Measurements from ENCODE around the gene MITF.

Gene MITF

GRCh38 chr3:69941439-69942176 is 202.3 kb downstream of the MITF start:
- no peak for TF ChIP-seq ZNF274 (IDR thresholded peaks at IDR 0.05; ENCODE audit: low read depth, low read length)
- H3K4me3 ChIP-seq (ENCODE audit: low read length), result no peak overlapping the region

DNA sequence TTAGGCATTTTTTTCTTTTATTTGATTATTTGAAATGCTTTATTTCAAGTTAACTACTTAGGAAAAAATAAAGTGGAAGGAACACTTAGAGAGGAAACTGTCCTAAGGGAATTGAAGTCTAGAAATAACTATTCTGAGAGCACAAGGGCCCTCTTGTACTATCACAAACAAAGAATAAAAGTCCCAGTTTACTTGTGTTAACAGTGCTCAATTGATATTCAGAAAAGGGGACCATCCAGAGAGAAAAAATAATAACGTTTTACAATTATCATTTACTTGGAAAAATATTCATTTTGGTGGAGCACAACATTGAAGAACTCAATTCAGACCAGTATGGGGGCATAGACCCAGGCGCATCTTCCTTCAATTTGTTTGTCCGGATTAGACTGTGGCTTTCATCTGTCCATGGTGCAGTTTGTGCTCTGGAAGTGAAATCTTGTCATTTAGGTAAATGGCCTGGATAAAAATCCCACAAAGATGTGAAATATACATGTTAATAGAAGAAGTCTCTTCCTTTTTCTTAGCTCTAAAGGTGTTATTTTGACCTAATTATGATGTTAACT is 205.7 kb downstream of the MITF start:
- H3K4me3 ChIP-seq (ENCODE audit: low read length), result no peak overlapping the region
- no peak for TF ChIP-seq ZNF274 (IDR thresholded peaks at IDR 0.05; ENCODE audit: low read depth, low read length)

- TF ChIP-seq ZNF274 (IDR thresholded peaks at IDR 0.05; ENCODE audit: low read depth, low read length), result no peak
These were observed 209.1 kb downstream of the MITF start for GRCh38 chr3:69948246-69948862.

DNA sequence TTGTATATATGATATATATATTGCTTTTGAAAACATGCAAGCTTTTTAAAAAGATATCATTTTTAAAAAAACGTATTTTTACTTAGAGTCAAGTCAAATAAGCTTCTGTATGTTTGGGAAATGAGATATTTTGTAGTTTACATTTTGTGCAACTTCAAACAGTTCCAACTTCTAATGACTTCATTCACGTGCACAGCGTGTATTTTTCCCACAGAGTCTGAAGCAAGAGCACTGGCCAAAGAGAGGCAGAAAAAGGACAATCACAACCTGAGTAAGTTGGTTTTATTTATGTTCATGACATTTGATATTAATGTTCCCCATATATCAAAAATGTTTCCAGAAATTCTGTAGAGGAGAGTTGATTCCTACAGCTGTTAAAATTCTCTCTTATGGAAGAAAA is 212.4 kb downstream of the MITF start:
- H3K4me3 ChIP-seq (ENCODE audit: low read length), result no peak overlapping the region
- TF ChIP-seq ZNF274 (IDR thresholded peaks at IDR 0.05; ENCODE audit: low read depth, low read length), result no peak

More at GRCh38 chr3:69948246-69948862, 209.1 kb downstream of the MITF start:
- no peak overlapping the region for H3K4me3 ChIP-seq (ENCODE audit: low read length)

DNA sequence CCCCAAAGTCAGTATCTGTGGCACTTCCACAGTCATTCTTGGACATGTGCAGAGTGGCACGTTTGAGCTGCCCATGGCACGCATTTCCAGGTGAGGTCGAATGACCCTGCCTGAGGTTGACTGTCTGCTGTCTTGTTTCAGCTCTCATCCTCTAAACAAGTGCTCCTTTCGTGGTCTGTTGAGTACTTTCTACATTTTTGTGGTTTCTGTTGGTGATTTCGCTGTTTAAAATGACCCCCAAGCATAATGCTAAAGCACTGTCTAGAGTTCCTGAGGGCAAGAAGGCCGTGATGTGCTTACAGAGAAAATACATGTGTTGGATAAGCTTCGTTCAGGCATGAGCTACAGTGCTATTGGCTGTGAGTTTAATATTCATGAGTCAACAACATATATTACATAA is 220.3 kb downstream of the MITF start:
- TF ChIP-seq ZNF274 (IDR thresholded peaks at IDR 0.05; ENCODE audit: low read depth, low read length), result no peak
- H3K4me3 ChIP-seq (ENCODE audit: low read length), result no peak overlapping the region

DNA sequence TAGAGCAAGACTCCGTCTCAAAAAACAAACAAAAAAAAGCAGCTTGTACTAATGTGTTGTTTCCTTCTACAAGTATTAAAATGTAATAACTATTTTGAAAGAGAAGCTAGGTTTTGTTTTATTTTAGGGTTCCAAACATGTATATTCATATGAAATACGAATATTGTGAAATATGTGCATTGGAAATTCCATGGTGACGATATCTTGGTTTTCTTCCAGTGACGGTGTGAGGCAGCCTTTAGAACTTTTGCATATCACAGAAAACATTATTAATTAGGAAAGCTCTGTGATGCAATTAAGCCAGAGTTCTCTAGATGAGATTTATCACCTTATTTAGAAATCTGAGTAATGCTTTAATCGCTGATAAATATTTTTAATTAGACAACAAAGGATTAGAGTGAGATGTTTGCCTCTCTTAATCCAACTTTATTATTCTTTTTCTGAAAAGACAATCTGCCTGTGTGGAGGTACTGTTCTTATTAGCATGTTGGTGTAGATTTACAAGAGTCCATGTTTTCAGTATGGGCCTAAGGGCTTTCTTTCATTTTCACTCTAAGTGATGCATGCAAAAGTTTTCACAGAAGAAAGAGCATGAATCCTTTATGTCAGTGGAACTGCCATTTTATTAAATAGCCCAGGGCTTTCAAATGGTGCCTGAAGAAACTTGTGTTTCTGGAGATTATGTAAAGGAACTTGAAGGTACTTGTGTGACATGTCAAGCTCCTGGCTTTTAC is 222.6 kb downstream of the MITF start:
- H3K4me3 ChIP-seq (ENCODE audit: low read length), result no peak overlapping the region
- no peak for TF ChIP-seq ZNF274 (IDR thresholded peaks at IDR 0.05; ENCODE audit: low read depth, low read length)

GRCh38 chr3:69963643-69964042 is 224.4 kb downstream of the MITF start:
- TF ChIP-seq ZNF274 (IDR thresholded peaks at IDR 0.05; ENCODE audit: low read depth, low read length), result no peak
- H3K4me3 ChIP-seq (ENCODE audit: low read length), result no peak overlapping the region

DNA sequence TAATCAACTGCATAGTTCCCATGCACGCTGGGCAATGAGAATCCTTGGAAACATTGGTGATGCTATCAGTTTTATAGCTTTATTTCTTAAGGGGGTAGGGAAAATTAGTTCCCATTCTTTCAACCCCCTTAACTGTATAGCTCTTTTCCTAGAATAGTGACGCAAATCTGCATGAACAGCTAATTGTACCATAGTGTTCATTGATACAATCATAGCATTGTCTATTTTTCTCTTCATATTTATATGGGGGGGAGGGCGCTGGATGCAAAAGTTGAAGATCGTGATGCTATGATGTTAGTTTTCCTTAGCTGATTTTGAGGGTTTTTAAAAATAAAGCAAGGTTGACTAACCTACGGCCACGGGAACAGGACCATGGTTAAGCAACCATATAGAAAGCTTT is 227.9 kb downstream of the MITF start:
- H3K4me3 ChIP-seq (ENCODE audit: low read length), result no peak overlapping the region
- no peak for TF ChIP-seq ZNF274 (IDR thresholded peaks at IDR 0.05; ENCODE audit: low read depth, low read length)

GRCh38 chr3:69970827-69971226 is 231.6 kb downstream of the MITF start:
- no peak overlapping the region for H3K4me3 ChIP-seq (ENCODE audit: low read length)
- no peak for TF ChIP-seq ZNF274 (IDR thresholded peaks at IDR 0.05; ENCODE audit: low read depth, low read length)

- no peak overlapping the region for H3K4me3 ChIP-seq (ENCODE audit: low read length)
- TF ChIP-seq ZNF274 (IDR thresholded peaks at IDR 0.05; ENCODE audit: low read depth, low read length), result no peak
These were observed 233.4 kb downstream of the MITF start for GRCh38 chr3:69972672-69973071.

DNA sequence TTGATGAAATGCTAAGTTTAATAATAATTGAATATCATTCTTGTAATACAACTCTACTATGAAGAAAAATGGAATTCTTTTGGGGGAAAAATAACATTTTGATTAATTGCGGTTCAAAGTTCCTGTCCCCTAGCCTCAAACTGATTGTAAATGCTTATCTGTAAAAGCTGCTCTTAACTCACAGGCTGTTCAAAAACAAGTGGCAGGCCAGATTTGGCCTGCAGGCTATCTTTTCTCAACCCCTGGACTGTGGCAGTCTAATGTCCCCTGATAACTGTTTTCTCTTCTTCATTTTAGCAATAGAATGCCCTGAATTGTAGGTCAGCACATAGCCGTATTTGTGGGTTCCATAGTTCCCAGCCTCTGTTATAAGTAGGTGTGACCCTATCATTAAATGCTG is 236.8 kb downstream of the MITF start:
- no peak overlapping the region for H3K4me3 ChIP-seq (ENCODE audit: low read length)
- no peak for TF ChIP-seq ZNF274 (IDR thresholded peaks at IDR 0.05; ENCODE audit: low read depth, low read length)

DNA sequence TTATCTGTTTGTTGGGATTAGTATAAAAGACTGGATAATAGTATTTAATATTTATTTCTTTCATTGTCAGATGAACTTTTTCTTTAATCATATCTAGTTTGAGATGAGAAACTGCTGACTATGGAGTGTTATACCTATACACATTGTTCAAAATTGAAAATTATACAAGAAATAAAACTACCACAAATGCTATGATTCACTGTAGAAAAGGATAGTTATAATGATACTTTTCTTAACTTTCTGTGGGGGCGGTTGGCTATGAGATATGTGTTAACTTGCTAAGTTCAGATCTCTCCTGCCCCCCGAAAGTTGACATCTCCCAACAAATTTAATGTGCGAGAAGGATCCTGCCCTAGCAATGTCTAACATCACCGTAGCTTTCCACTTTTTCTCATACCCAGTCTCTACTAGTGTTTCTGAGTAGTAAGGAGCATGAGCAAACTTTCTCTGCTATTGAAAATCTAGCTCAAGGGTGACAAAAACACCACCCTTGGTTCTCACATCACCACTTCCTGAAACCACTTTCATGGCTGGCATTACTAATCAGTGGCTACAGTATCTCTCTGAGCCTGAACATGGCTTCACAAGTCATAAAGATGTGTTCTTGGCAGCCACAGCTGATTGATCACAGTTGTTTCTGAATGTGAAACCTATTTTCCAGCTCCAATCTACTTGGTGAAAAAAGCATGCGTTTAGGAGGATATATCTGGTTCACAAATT is 244.4 kb downstream of the MITF start:
- no peak for TF ChIP-seq ZNF274 (IDR thresholded peaks at IDR 0.05; ENCODE audit: low read depth, low read length)

DNA sequence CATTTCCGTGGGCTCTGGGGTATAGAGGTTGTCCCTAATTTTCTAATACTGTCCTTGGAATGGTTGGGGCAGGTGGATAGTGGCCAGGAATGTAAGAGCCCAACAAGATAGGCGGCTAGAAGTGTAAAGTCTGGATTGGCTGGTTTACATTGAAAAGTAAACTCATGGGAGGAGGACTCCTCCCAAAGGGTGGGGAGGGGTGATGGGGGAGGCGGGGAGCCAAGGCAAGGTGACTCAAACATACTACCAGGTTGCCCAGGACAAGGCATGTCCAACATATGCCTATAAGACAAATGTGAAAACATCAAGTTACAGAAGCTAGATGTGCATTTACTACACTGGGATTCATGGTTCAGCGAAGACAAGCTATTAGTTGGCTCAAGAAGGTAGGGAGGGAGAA is 246.0 kb downstream of the MITF start:
- H3K4me3 ChIP-seq (ENCODE audit: low read length), result no peak overlapping the region
- no peak for TF ChIP-seq ZNF274 (IDR thresholded peaks at IDR 0.05; ENCODE audit: low read depth, low read length)

More for the DNA sequence above, 244.4 kb downstream of the MITF start:
- H3K4me3 ChIP-seq (ENCODE audit: low read length), result no peak overlapping the region

DNA sequence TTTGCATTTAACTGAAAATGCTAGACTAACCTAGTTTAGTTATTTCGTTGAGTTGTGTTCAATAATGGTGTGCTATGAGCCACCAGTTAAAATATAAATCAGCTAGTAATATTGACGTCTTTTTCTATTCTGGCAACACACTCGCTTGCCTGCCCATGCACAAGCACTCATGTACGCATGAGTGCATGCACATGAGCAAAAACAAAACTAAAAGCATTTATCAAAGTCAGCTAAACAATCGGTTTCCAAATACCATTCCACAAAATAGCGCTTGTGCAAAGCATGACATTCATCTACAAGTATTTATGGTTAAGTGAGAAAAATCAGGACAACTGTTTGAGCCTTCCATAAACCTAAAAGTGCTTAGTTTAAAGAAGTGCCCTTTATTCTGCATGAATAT is 247.2 kb downstream of the MITF start:
- TF ChIP-seq ZNF274 (IDR thresholded peaks at IDR 0.05; ENCODE audit: low read depth, low read length), result no peak
- no peak overlapping the region for H3K4me3 ChIP-seq (ENCODE audit: low read length)
